ENCODE measurements around the gene ZDHHC4.

ZDHHC4 gene

DNA sequence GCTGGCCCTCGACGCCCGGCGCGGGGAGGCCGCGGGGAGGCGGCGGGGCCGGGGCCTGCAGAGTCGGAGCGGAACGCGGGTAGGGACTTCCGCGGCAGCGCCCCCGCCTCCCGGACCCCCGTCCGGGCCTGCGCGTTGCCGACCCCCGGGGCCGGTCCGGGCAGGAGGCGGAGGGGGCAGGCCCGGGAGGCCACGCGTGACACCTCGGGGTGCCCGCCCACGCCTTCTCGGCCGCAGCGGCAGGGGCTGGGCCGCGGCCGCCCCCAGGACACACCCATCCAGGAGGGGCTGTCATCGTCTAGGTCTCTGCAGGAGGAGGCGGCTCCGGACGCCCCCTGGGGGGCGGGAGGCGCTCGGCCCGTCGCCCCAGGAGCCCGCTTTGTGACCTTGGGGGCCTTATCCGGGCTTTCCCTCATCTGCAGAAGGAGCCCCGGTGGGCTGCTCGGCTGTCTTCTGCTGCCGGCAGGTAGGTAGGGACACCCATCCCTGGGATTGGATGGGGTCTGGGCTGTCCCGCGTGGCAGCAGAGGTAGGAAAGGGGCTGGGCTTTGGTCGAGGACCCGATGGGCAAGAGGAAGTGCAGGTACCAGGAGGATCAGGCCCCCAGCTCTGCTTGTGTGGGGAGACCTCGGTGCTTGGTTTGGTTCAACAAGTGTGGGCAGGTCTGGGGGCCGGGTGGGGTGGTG lies 60.4 kb downstream of the ZDHHC4 start:
- no peak for DNase-seq

All from NCI-H774 (cell line).